ENCODE data around the gene KCNK3. TPM values are rescaled to one million over a fixed set of nuclear protein-coding genes. Genes with fewer than 3 reads are reported as not detected.

KCNK3 gene
- polyA plus RNA-seq, 1 of the 3 experiments (the other 2 are of a cell fraction), result 0.16 TPM

GRCh38 chr2:26706093-26706492 is 13.6 kb downstream of the KCNK3 start (continued):
- TF ChIP-seq REST (IDR thresholded peaks at IDR 0.05; ENCODE audit: low read depth, low read length) (no peak), TAF1 (IDR thresholded peaks at IDR 0.05; ENCODE audit: borderline replicate concordance, low read depth, low read length) (no peak)

GRCh38 chr2:26706616-26707473 is 14.3 kb downstream of the KCNK3 start:
- Histone ChIP-seq H3K36me3 (replicated peaks in 1 of 2; ENCODE audit: control insufficient read depth in 1 of 2, insufficient read depth in 2 of 2, low read length in 1 of 2) (no peaks in the 10 kb centered on the region), H2AFZ (ENCODE audit: low read depth) (no peak overlapping the region), H3K4me2 (no peak overlapping the region), H3F3A (replicated peaks; ENCODE audit: insufficient read depth) (no peaks in the 10 kb centered on the region), H3K4me3 (ENCODE audit: low read depth in 2 of 2, low read length in 1 of 2) (no peak overlapping the region), H3K27me3 (ENCODE audit: insufficient read depth) (no peaks in the 10 kb centered on the region), H3K4me1 (ENCODE audit: control insufficient read depth in 1 of 2, insufficient read depth in 2 of 2, low read depth in 1 of 2, low read length in 1 of 2) (peaks cover 9 to 37% of the 10 kb centered on the region in 2 experiments; a peak in 2 of 4 replicates), H3K27ac (ENCODE audit: low read depth in 2 of 2, low read length in 1 of 2) (no peak overlapping the region), H3K9ac (no peak overlapping the region), H3K79me2 (ENCODE audit: insufficient read depth) (no peaks in the 10 kb centered on the region), H3K9me3 (no peaks in the 10 kb centered on the region), H3K9me2 (no peaks in the 10 kb centered on the region), H4K20me1 (ENCODE audit: insufficient read depth) (no peaks in the 10 kb centered on the region)
- TF ChIP-seq MEF2A (IDR thresholded peaks at IDR 0.05; ENCODE audit: borderline replicate concordance, low read depth) (no peak), YY1 (IDR thresholded peaks at IDR 0.05; ENCODE audit: low read depth) (no peak), PBX3 (IDR thresholded peaks at IDR 0.05) (no peak), MAX (IDR thresholded peaks at IDR 0.05; ENCODE audit: low read depth) (no peak), FOXM1 (IDR thresholded peaks at IDR 0.05; ENCODE audit: low read depth) (no peak), RCOR1 (IDR thresholded peaks at IDR 0.05; ENCODE audit: low read length) (no peak), IRF3 (IDR thresholded peaks at IDR 0.05; ENCODE audit: low read depth, low read length) (no peak), TAF1 (IDR thresholded peaks at IDR 0.05; ENCODE audit: borderline replicate concordance, low read depth, low read length) (no peak), SIN3A (IDR thresholded peaks at IDR 0.05; ENCODE audit: borderline replicate concordance, low read depth, low read length) (no peak), ELF1 (IDR thresholded peaks at IDR 0.05) (no peak), RXRA (IDR thresholded peaks at IDR 0.05; ENCODE audit: borderline replicate concordance, low read depth) (no peak), GABPA (IDR thresholded peaks at IDR 0.05; ENCODE audit: low read depth) (no peak), FOSL2 (IDR thresholded peaks at IDR 0.05; ENCODE audit: borderline replicate concordance, low read depth) (no peak), FOXJ3 (CRISPR knock-in tag; IDR thresholded peaks at IDR 0.05) (no peak), SMC3 (IDR thresholded peaks at IDR 0.05; ENCODE audit: low read depth, low read length) (no peak)
- no peak for DNase-seq
- CTCF ChIA-PET, result interaction anchor here (1.0 to 2.7 kb wide), 3 partner anchors 37 to 101 kb away, joined by 3 to 13 read pairs (median 3); no protein-coding TSS in a partner anchor
- POLR2A ChIA-PET, result interaction anchor here (0.9 kb wide), 1 partner anchor 14 kb away, joined by 3 read pairs; the partner anchor contains the start of gene KCNK3
- 74% methylated on average over 13 of the region's 19 CpGs for WGBS (ENCODE audit: low lambda C conversion rate)

Measured in SK-N-SH (cell line).